GM13976 (cell line): Measurements from ENCODE around the gene DNM2.
"Not testable (repeated sequence)": the region's sequence is repeated elsewhere in the genome, so short reads cannot be mapped to it uniquely, and the experiment has no call there.

Experiments used
- DNase-seq: peaks from one replicate; pipeline ENCODE4 v3.0.0; 2012; ENCODE audit warnings: low spot score
- in situ Hi-C: fragments of 300-500 bp; cut with MboI; formaldehyde crosslinking; loops from one replicate; pipeline ENCODE4 v1.12.0; 2022; ENCODE audit warnings: low sequenced_read_pairs, mixed read lengths, inconsistent platforms; ENCODE audit not compliant: unreplicated experiment
- TF ChIP-seq, protein P1 (sequence below): IDR thresholded peaks from 2 replicates; pipeline ENCODE4 v1.5.1; 2012; ENCODE audit warnings: borderline replicate concordance, mild to moderate bottlenecking; ENCODE audit not compliant: insufficient read depth; ENCODE audit errors: extremely low read depth, missing control alignments, control extremely low read depth

The DNM2 gene

DNA sequence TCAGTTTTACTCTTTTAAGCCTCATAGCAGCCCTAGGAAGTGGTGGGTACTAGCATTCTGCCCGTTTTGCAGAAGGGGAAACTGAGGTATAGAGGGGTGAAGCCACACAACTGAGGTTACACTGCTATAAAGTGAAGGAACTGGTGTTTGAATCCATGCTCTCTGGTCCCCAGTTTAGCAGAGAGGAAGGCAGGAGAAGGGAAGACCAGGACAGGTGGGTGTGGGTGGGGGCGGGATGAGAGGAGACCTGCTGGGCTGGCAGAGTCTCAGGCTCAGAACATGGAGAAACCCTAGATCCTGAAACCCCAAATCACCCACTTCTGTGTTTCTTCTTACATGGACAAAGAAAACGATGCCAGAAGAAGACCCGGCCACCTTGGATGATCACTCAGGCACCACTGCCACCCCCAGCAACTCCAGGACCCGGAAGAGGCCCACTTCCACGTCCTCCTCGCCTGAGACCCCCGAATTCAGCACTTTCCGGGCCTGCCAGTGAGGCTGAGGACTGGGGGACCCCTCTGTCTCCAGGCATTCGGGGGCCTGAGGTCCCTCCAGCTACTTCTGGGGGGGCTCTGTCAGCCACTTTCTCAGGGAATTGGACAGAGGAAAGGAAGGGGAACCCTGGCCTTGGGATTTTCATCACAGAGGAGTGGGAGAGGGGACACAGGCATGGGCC lies 151.1 kb downstream of the DNM2 start:
- in situ Hi-C loops = no loop called here
- no peak for DNase-seq
- TF ChIP-seq, protein P1, sequence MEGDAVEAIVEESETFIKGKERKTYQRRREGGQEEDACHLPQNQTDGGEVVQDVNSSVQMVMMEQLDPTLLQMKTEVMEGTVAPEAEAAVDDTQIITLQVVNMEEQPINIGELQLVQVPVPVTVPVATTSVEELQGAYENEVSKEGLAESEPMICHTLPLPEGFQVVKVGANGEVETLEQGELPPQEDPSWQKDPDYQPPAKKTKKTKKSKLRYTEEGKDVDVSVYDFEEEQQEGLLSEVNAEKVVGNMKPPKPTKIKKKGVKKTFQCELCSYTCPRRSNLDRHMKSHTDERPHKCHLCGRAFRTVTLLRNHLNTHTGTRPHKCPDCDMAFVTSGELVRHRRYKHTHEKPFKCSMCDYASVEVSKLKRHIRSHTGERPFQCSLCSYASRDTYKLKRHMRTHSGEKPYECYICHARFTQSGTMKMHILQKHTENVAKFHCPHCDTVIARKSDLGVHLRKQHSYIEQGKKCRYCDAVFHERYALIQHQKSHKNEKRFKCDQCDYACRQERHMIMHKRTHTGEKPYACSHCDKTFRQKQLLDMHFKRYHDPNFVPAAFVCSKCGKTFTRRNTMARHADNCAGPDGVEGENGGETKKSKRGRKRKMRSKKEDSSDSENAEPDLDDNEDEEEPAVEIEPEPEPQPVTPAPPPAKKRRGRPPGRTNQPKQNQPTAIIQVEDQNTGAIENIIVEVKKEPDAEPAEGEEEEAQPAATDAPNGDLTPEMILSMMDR = no peak

GRCh38 chr19:10869872-10870311 lies 152.0 kb downstream of the DNM2 start:
- in situ Hi-C loops, DNase-seq: not testable (repeated sequence)

GRCh38 chr19:10870501-10870954 lies 152.6 kb downstream of the DNM2 start:
- in situ Hi-C loops = no loop called here
- TF ChIP-seq, protein P1 = no peak
- DNase-seq = no peak

DNA sequence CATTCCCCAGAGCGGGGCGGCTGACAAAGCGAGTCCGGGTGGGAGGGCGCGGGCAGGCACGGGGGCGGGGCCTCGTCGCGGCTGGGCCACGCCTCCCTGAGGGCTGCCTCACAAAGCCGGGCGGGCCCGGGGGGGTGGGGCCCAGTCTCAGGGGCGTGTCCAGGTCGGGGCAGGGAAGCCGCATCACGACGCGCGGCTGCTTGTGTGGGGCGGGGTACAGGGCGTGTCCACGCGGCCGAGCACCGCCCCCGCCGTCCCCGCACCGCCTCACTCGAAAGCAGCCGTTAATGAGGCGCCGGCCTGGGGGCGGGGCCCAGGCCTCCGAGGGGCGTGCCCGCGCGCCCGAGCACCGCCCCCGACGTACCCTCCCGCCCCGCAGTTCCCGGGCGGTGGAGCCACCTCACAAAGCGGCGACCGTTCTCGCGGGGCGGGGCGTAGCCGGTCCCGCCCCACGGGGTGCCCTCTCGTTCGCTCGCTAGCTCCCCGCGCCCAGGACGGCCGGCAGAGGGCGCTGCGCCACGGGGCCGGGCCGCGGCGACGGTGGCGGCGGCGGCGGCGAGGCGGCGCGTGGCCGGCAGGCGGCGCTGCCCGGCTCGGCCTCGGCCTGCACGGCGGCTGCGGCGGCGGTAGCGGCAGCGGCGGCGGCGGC lies 153.2 kb downstream of the DNM2 start, which contains the start of gene CARM1:
Gene CARM1, plus strand, starts transcription at position 599 of the 649 bp plus-strand sequence. CDS start 150 bp downstream, outside the sequence.
- TF ChIP-seq, protein P1 = peak; percentile 99
- DNase-seq = peak; percentile 100
- in situ Hi-C loops = no loop called here

DNA sequence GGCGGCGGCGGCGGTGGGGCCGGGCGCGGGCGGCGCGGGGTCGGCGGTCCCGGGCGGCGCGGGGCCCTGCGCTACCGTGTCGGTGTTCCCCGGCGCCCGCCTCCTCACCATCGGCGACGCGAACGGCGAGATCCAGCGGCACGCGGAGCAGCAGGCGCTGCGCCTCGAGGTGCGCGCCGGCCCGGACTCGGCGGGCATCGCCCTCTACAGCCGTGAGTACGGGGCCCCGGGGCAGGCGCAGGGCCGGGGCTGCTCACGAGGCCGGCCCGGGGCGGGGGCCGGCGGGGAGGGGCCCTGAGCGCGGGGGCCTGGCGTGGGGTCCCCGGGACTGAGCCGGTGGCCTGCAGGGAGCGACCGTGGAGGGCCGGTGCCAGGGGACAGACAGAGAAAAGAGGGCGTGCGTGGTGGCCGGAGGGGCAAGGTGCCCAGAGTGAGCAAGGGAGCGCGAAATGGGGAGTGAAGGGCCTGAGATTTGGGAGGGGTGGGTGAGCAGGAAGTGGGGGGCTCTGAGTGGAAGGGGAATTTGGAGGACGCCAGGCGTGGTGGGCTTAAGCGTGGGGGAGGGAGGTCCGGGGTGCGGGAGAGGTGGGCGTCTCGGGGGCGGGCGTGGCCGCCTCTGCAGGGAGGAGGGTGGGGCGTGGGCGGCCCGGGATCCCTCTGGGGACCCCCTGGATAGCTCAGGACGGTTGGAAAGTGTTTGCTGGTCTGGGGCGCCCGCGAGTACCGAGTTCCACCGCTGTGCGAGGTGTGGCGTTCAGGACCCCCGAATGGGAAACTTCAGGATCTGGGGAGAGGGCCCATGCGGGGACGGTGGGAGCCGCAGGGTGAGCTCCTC lies 154.0 kb downstream of the DNM2 start:
- in situ Hi-C loops = no loop called here
- TF ChIP-seq, protein P1 = no peak
- no peak for DNase-seq

DNA sequence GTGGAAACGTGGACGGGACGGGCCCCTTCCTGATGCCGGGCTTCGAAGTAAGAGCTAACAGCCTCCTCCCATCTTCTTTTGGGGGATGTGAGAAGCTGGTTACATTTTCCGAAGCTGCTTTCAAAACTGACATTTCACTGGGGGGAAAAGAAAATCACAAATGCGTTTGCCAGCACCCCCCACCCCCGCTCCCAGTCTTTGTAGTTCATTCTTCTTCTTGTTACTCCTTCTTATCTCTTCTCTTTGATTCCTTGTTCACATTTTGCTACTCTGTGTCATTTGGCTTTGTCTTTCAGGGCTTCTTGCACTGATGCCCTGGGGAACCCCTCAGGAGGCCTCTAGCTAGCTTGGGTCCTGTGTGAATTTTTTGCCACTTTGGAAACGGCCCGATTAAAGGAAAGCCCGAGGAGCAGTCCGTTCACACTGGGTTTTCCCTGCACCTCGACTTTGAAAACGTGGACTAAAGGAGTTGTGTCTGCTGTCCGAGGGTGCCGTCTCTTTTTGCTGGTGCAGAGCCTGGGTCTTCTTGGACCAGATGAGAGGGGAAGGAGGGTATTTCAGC lies 154.7 kb downstream of the DNM2 start:
- DNase-seq = no peak
- in situ Hi-C loops = no loop called here
- TF ChIP-seq, protein P1 = no peak
